ENCODE data around the gene DDX27. TPM values are rescaled to one million over a fixed set of nuclear protein-coding genes. Genes with fewer than 3 reads are reported as not detected.

The DDX27 gene
- total RNA-seq, 1 donor from 2014 or later: 14.6 TPM

GRCh38 chr20:49231471-49231870, 12.3 kb downstream of the DDX27 start:
- no peaks in the 10 kb centered on the region for H3K27me3 ChIP-seq (ENCODE audit: low read depth)
- no peak for TF ChIP-seq CTCF (IDR thresholded peaks at IDR 0.05; ENCODE audit: borderline replicate concordance)
- H3K9me3 ChIP-seq (replicated peaks): no peaks in the 10 kb centered on the region
- intact Hi-C loops (cut with micrococcal nuclease): no loop called here
- peaks cover 97% of the 10 kb centered on the region for H3K36me3 ChIP-seq
- no peak overlapping the region for H3K27ac ChIP-seq (replicated peaks)
- H3K4me1 ChIP-seq: no peaks in the 10 kb centered on the region
- H3K4me3 ChIP-seq: no peak overlapping the region
- DNase-seq: no peak

- Histone ChIP-seq H3K27ac (replicated peaks) (no peak overlapping the region), H3K27me3 (ENCODE audit: low read depth) (no peaks in the 10 kb centered on the region), H3K4me1 (no peaks in the 10 kb centered on the region), H3K4me3 (no peak overlapping the region), H3K36me3 (peaks cover 99% of the 10 kb centered on the region), H3K9me3 (replicated peaks) (no peaks in the 10 kb centered on the region)
- intact Hi-C loops (cut with micrococcal nuclease): no loop called here
- no peak for DNase-seq
- no peak for TF ChIP-seq CTCF (IDR thresholded peaks at IDR 0.05; ENCODE audit: borderline replicate concordance)
These were observed 14.0 kb downstream of the DDX27 start for GRCh38 chr20:49233226-49233625.

GRCh38 chr20:49234831-49235230, 15.6 kb downstream of the DDX27 start:
- Histone ChIP-seq H3K4me1 (no peaks in the 10 kb centered on the region), H3K4me3 (no peak overlapping the region), H3K36me3 (peaks cover 99% of the 10 kb centered on the region), H3K27me3 (ENCODE audit: low read depth) (no peaks in the 10 kb centered on the region), H3K9me3 (replicated peaks) (no peaks in the 10 kb centered on the region), H3K27ac (replicated peaks) (no peak overlapping the region)
- TF ChIP-seq CTCF (IDR thresholded peaks at IDR 0.05; ENCODE audit: borderline replicate concordance): no peak
- intact Hi-C loops (cut with micrococcal nuclease): no loop called here
- DNase-seq: no peak

- intact Hi-C loops (cut with micrococcal nuclease): no loop called here
These were observed 17.1 kb downstream of the DDX27 start for GRCh38 chr20:49236301-49236700.

GRCh38 chr20:49237531-49237930, 18.3 kb downstream of the DDX27 start:
- H3K4me3 ChIP-seq: no peak overlapping the region
- H3K27me3 ChIP-seq (ENCODE audit: low read depth): no peaks in the 10 kb centered on the region
- no peaks in the 10 kb centered on the region for H3K4me1 ChIP-seq
- H3K36me3 ChIP-seq: peaks cover 99% of the 10 kb centered on the region
- intact Hi-C loops (cut with micrococcal nuclease): no loop called here
- TF ChIP-seq CTCF (IDR thresholded peaks at IDR 0.05; ENCODE audit: borderline replicate concordance): no peak
- H3K27ac ChIP-seq (replicated peaks): no peak overlapping the region
- H3K9me3 ChIP-seq (replicated peaks): no peaks in the 10 kb centered on the region
- no peak for DNase-seq

More at GRCh38 chr20:49236301-49236700, 17.1 kb downstream of the DDX27 start:
- no peak for DNase-seq
- Histone ChIP-seq H3K4me1 (no peaks in the 10 kb centered on the region), H3K27ac (replicated peaks) (no peak overlapping the region), H3K9me3 (replicated peaks) (no peaks in the 10 kb centered on the region), H3K27me3 (ENCODE audit: low read depth) (no peaks in the 10 kb centered on the region), H3K4me3 (no peak overlapping the region), H3K36me3 (peaks cover 99% of the 10 kb centered on the region)
- no peak for TF ChIP-seq CTCF (IDR thresholded peaks at IDR 0.05; ENCODE audit: borderline replicate concordance)
